Bronchial epithelial cell (primary cell): ENCODE results near the gene GRM8. TPM values are rescaled to one million over a fixed set of nuclear protein-coding genes. Genes with fewer than 3 reads are reported as not detected.
A peak's percentile ranks its signal among the peaks of the same experiment; 100 is the strongest.

ENCODE experiments used
- DNase-seq: peaks from one replicate; pipeline ENCODE4 v3.0.0-alpha.2; 2010; ENCODE audit warnings: low read depth
- FAIRE-seq: peaks from 2 replicates; lab custom pipeline; 2011; peaks lifted over from hg19 to GRCh38; lab: Jason Lieb, UNC
- H3K27me3 ChIP-seq: 2 replicates; pipeline ENCODE4 v1.5.1; 2011; ENCODE audit warnings: low read length; ENCODE audit not compliant: control insufficient read depth, insufficient read depth
- H3K36me3 ChIP-seq: 2 replicates; pipeline ENCODE4 v1.5.1; 2011; ENCODE audit warnings: low read length; ENCODE audit not compliant: control insufficient read depth, insufficient read depth
- H3K4me3 ChIP-seq: 2 replicates; pipeline ENCODE4 v1.5.1; 2011; ENCODE audit warnings: mild to moderate bottlenecking, low read depth, low read length, control low read depth
- total RNA-seq: library from RNA; depleted of rRNA; stranded (reverse); fragments of >200 nt; gene quantifications from 2 replicates; pipeline ENCODE4 v1.2.1, GENCODE V29; 2014
- TF ChIP-seq, protein P1 (sequence below): IDR thresholded peaks from 2 replicates; pipeline ENCODE4 v1.5.1; 2011; ENCODE audit warnings: mild to moderate bottlenecking, moderate library complexity, low read length, control low read depth, inconsistent platforms; ENCODE audit not compliant: insufficient read depth, severe bottlenecking

Gene GRM8
- total RNA-seq, 1 donor from 2014 or later, result not detected

DNA sequence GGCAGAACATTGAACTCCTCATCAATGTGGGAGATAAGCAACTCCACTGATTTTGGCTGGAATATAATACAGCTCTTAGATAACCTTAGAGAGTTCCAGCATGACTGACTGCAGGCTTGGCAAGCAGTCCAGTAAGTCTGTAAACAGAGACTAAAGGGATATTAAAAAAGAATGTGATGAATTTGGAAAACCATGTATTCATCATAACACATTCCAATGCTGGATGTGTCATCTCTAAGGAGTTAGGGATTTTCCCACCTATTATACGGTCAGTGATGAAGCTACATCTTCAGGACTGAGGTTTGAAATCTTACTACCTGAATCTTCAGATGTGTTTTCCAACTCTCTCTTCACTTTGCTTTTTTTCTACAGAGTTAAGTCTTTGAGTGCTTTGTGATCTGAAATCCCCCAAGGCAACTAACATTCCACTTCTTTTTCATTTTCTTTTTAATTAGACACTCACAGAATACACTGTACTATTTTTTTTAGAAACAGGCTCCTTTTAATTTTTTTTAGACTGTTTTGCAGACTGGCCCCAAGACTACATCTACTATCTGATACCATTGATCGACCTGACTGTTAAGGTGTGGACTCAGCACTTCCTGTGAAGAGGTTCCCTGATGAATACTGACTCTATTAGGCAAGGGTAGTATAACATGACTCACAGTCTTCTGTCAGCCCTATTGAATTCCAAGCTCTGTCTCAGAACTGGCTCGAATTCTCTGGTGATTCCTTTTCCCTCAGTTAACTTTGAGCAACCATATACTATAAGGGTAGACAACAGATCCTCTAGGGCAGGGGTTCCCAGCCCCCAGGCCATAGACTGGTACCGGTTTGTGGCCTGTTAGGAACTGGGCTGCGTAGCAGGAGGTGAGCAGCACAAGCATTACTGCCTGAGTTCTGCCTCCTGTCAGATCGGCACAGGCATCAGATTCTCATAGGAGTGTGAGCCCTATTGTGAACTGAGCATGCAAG is 678.2 kb downstream of the GRM8 start:
- FAIRE-seq, result no peak
- TF ChIP-seq, protein P1, sequence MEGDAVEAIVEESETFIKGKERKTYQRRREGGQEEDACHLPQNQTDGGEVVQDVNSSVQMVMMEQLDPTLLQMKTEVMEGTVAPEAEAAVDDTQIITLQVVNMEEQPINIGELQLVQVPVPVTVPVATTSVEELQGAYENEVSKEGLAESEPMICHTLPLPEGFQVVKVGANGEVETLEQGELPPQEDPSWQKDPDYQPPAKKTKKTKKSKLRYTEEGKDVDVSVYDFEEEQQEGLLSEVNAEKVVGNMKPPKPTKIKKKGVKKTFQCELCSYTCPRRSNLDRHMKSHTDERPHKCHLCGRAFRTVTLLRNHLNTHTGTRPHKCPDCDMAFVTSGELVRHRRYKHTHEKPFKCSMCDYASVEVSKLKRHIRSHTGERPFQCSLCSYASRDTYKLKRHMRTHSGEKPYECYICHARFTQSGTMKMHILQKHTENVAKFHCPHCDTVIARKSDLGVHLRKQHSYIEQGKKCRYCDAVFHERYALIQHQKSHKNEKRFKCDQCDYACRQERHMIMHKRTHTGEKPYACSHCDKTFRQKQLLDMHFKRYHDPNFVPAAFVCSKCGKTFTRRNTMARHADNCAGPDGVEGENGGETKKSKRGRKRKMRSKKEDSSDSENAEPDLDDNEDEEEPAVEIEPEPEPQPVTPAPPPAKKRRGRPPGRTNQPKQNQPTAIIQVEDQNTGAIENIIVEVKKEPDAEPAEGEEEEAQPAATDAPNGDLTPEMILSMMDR, result no peak
- H3K36me3 ChIP-seq, result no peaks in the 10 kb centered on the region
- no peak overlapping the region for H3K4me3 ChIP-seq
- peak; percentile 95 for DNase-seq
- H3K27me3 ChIP-seq, result no peaks in the 10 kb centered on the region

GRCh38 chr7:126570845-126571244 is 681.9 kb downstream of the GRM8 start:
- Histone ChIP-seq H3K27me3 (no peaks in the 10 kb centered on the region), H3K36me3 (no peaks in the 10 kb centered on the region), H3K4me3 (no peak overlapping the region)
- no peak for DNase-seq
- TF ChIP-seq, protein P1, result no peak
- FAIRE-seq, result no peak

DNA sequence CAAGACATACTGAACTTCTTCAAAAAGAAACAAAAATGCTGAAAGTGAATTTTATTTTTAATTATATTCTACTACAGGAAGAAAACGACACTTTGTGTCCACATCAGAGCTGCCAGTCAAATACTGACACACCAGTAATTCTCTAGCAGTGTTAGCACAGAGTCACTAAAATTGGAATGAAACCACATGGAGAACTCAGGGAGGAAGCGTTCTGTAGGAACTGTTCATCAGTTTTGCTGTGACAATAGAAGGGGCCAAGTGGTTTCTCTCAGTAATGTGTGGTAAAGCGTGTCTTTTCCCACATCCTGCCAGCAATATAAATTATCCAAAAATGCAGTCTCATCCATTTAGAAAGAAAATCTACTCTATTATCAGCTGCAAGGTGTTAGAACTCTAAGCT is 683.3 kb downstream of the GRM8 start:
- Histone ChIP-seq H3K27me3 (no peaks in the 10 kb centered on the region), H3K36me3 (no peaks in the 10 kb centered on the region), H3K4me3 (no peak overlapping the region)
- DNase-seq, result no peak
- TF ChIP-seq, protein P1, result no peak
- FAIRE-seq, result no peak

GRCh38 chr7:126557271-126557670 is 695.5 kb downstream of the GRM8 start:
- FAIRE-seq, result no peak
- TF ChIP-seq, protein P1, result no peak
- DNase-seq, result no peak
- H3K36me3 ChIP-seq, result no peaks in the 10 kb centered on the region
- no peak overlapping the region for H3K4me3 ChIP-seq
- H3K27me3 ChIP-seq, result no peaks in the 10 kb centered on the region

GRCh38 chr7:126541406-126541805 is 711.3 kb downstream of the GRM8 start:
- DNase-seq (no peak), FAIRE-seq (no peak)
- TF ChIP-seq, protein P1, result no peak
- no peaks in the 10 kb centered on the region for H3K36me3 ChIP-seq
- H3K4me3 ChIP-seq, result no peak overlapping the region
- no peaks in the 10 kb centered on the region for H3K27me3 ChIP-seq
